PFSK-1 (cell line): ENCODE results near the gene CTSW.

Source experiments
- FOXP2 ChIP-seq: optimal IDR thresholded peaks from 2 replicates; pipeline ENCODE3; 2011; ENCODE audit warnings: borderline replicate concordance, control low read depth, inconsistent platforms; ENCODE audit not compliant: insufficient read depth; ENCODE audit errors: extremely low read length, extremely low read depth
- POLR2AphosphoS5 ChIP-seq: IDR thresholded peaks from 2 replicates; pipeline ENCODE4 v1.6.1; 2012; ENCODE audit warnings: low read depth, mild to moderate bottlenecking, control low read depth, low read length, moderate library complexity
- REST ChIP-seq, 2 experiments: IDR thresholded peaks; 2 replicates each; pipeline versions ENCODE4 v1.6.1 to v1.8.0; 2011 to 2012; ENCODE audit warnings: low read depth in 2 of 2, low read length in 2 of 2, control low read depth in 1 of 2, inconsistent platforms in 1 of 2, mild to moderate bottlenecking in 1 of 2, moderate library complexity in 1 of 2; ENCODE audit not compliant: insufficient read depth in 1 of 2
- SIN3A ChIP-seq: IDR thresholded peaks from 2 replicates; pipeline ENCODE4 v1.6.1; 2012; ENCODE audit warnings: mild to moderate bottlenecking, low read length, moderate library complexity, borderline replicate concordance; ENCODE audit not compliant: insufficient read depth
- TAF1 ChIP-seq: IDR thresholded peaks from 2 replicates; pipeline ENCODE4 v1.6.1; 2012; ENCODE audit warnings: low read length, control low read depth, borderline replicate concordance; ENCODE audit not compliant: insufficient read depth

GRCh38 chr11:65870307-65870658 lies 9.4 kb upstream of the CTSW start:
- TF ChIP-seq POLR2AphosphoS5: no peak
- no peak for TF ChIP-seq REST (IDR thresholded peaks at IDR 0.05; ENCODE audit: insufficient read depth in 1 of 2, low read depth in 2 of 2, low read length in 2 of 2)
- TF ChIP-seq SIN3A: no peak
- no peak for TF ChIP-seq FOXP2
- TF ChIP-seq TAF1: no peak
